Upper lobe of left lung (tissue), 6 donors: ENCODE results near the gene ATP1B2. TPM values are rescaled to one million over a fixed set of nuclear protein-coding genes. Genes with fewer than 3 reads are reported as not detected.

Experiments
- ATAC-seq, 2 donors: fragments of 200-7000 bp; cut with Tn5 transposase; one replicate each; pipeline ENCODE4 v1.9.1; 2022; ENCODE audit warnings: mild to moderate bottlenecking in 2 of 2, moderate library complexity in 2 of 2; ENCODE audit not compliant: low FRiP score in 2 of 2
- DNase-seq, 2 donors: peaks; one replicate each; pipeline ENCODE4 v3.0.0-alpha.2; 2019 to 2020
- H3K27ac ChIP-seq, 4 donors: fragments of 200-600 bp; sonication (generic); one replicate each; pipeline ENCODE4 v1.5.1; 2016 to 2019
- H3K27me3 ChIP-seq, 4 donors: fragments of 200-600 bp; sonication (generic); one replicate each; pipeline ENCODE4 v1.5.1; 2017 to 2019
- H3K36me3 ChIP-seq, 4 donors: fragments of 200-600 bp; sonication (generic); one replicate each; pipeline ENCODE4 v1.5.1; 2016 to 2019
- H3K4me1 ChIP-seq, 4 donors: fragments of 200-600 bp; sonication (generic); one replicate each; pipeline ENCODE4 v1.5.1; 2018 to 2019
- H3K4me3 ChIP-seq, 4 donors: fragments of 200-600 bp; sonication (generic); one replicate each; pipeline ENCODE4 v1.5.1; 2017 to 2019; ENCODE audit warnings: mild to moderate bottlenecking in 2 of 4, moderate library complexity in 1 of 4
- H3K9me3 ChIP-seq, 4 donors: fragments of 200-600 bp; sonication (generic); one replicate each; pipeline ENCODE4 v1.5.1; 2018 to 2019
- CTCF ChIP-seq, 6 experiments: fragments of 450-650 bp in 4 of 6; fragments of 200-600 bp in 2 of 6; sonication (generic) in 2 of 6; IDR thresholded peaks; one replicate each; pipeline ENCODE4 v1.5.1; 2016 to 2019; ENCODE audit warnings: antibody characterized with exemption in 6 of 6
- EP300 ChIP-seq, 4 donors: sonication (generic); formaldehyde crosslinking; IDR thresholded peaks; one replicate each; pipeline ENCODE4 v1.5.1; 2017; ENCODE audit warnings: antibody characterized with exemption in 4 of 4, control low read depth in 2 of 4
- POLR2A ChIP-seq, 4 donors: fragments of 450-650 bp; IDR thresholded peaks; one replicate each; pipeline ENCODE4 v1.5.1; 2016 to 2017; ENCODE audit warnings: antibody characterized with exemption in 4 of 4, mild to moderate bottlenecking in 2 of 4
- POLR2AphosphoS5 ChIP-seq, 2 donors: sonication (generic); formaldehyde crosslinking; IDR thresholded peaks; one replicate each; pipeline ENCODE4 v1.5.1; 2017; ENCODE audit warnings: antibody characterized with exemption in 2 of 2
- WGBS, 2 donors: methylation state at CpG; one replicate each; pipeline ENCODE4 v1.1.5; 2017 to 2018; 5-methylcytosine and 5-hydroxymethylcytosine counted together
- total RNA-seq, 6 donors: library from RNA; depleted of rRNA in 4 of 6; stranded (reverse); fragments of >200 nt in 4 of 6; gene quantifications; one replicate each; pipeline versions ENCODE4 v1.1.0 to v1.2.1, GENCODE V29; 2016 to 2021
- donor health status: DM: no; HTN: no; CAD: no; lungs with moderate emphysema.
- donor health status: DM: no; HTN: yes; CAD: no; lungs with severe emphysema.

The ATP1B2 gene
- total RNA-seq, result 1 to 10 TPM in 2 of 6 donors, under 1 TPM in 2, not detected in 2; 0.46 to 2.2 (median 0.97) TPM

GRCh38 chr17:7650509-7651096 is at the start of gene ATP1B2:
ATP1B2 (plus strand) TSS chr17:7650926; CDS start chr17:7651519, 593 bp downstream.
- Histone ChIP-seq H3K4me3 (peak within 1 kb of the TSS; percentile 13 to 56 (median 46)), H3K27me3 (peaks cover 0 to 26% (median 6%) of the 10 kb centered on the region in 4 donors), H3K36me3 (no peaks in the 10 kb centered on the region), H3K9me3 (no peaks in the 10 kb centered on the region), H3K27ac (peak within 1 kb of the TSS in 3 of 4 donors; percentile 26 to 55 (median 34)), H3K4me1 (peaks cover 16 to 22% (median 21%) of the 10 kb centered on the region in 4 donors)
- DNase-seq (peak; percentile 81 to 87), ATAC-seq (peak; percentile 11 to 84)
- 1 to 2% methylated on average over 17 to 27 of the region's 34 CpGs for WGBS, 2 donors
- TF ChIP-seq POLR2AphosphoS5 (IDR thresholded peaks at IDR 0.05) (no peak), CTCF (IDR thresholded peaks at IDR 0.05) (no peak), EP300 (IDR thresholded peaks at IDR 0.05) (no peak), POLR2A (IDR thresholded peaks at IDR 0.05) (no peak)

GRCh38 chr17:7606280-7606679 is 44.4 kb upstream of the ATP1B2 start:
- TF ChIP-seq CTCF (IDR thresholded peaks at IDR 0.05), result no peak
- TF ChIP-seq POLR2AphosphoS5 (IDR thresholded peaks at IDR 0.05), result no peak
- no peak for TF ChIP-seq POLR2A (IDR thresholded peaks at IDR 0.05)
- TF ChIP-seq EP300 (IDR thresholded peaks at IDR 0.05), result no peak
- WGBS, 2 donors, result 95 to 97% methylated on average over 4 of the region's 4 CpGs
- DNase-seq (no peak), ATAC-seq (no peak)
- H3K27me3 ChIP-seq, result no peaks in the 10 kb centered on the region
- no peak overlapping the region for H3K27ac ChIP-seq
- H3K36me3 ChIP-seq, result peaks cover 32 to 54% (median 48%) of the 10 kb centered on the region in 4 donors
- H3K4me3 ChIP-seq, result no peak overlapping the region
- H3K9me3 ChIP-seq, result no peaks in the 10 kb centered on the region
- peaks cover under 1 to 6% (median 4%) of the 10 kb centered on the region in 4 donors for H3K4me1 ChIP-seq

GRCh38 chr17:7610641-7611040 is 40.1 kb upstream of the ATP1B2 start:
- no peak for DNase-seq

GRCh38 chr17:7611635-7612293 is 39.0 kb upstream of the ATP1B2 start:
- ATAC-seq, result no peak

More at GRCh38 chr17:7610641-7611040, 40.1 kb upstream of the ATP1B2 start:
- Histone ChIP-seq H3K4me3 (no peak overlapping the region), H3K27me3 (no peaks in the 10 kb centered on the region), H3K27ac (no peak overlapping the region), H3K36me3 (peaks cover 0 to 10% (median 6%) of the 10 kb centered on the region in 4 donors), H3K4me1 (peaks cover 24 to 35% (median 34%) of the 10 kb centered on the region in 4 donors), H3K9me3 (no peaks in the 10 kb centered on the region)
- no peak for TF ChIP-seq POLR2A (IDR thresholded peaks at IDR 0.05)
- no peak for TF ChIP-seq CTCF (IDR thresholded peaks at IDR 0.05)
- TF ChIP-seq EP300 (IDR thresholded peaks at IDR 0.05), result no peak
- no peak for TF ChIP-seq POLR2AphosphoS5 (IDR thresholded peaks at IDR 0.05)
- 98 to 100% methylated on average over 2 of the region's 2 CpGs for WGBS, 2 donors
- ATAC-seq, result no peak

More at GRCh38 chr17:7611635-7612293, 39.0 kb upstream of the ATP1B2 start:
- Histone ChIP-seq H3K27ac (no peak overlapping the region), H3K27me3 (no peaks in the 10 kb centered on the region), H3K4me3 (no peak overlapping the region), H3K36me3 (peaks cover 0 to 4% (median 1%) of the 10 kb centered on the region in 4 donors), H3K4me1 (peaks cover 24 to 35% (median 34%) of the 10 kb centered on the region in 4 donors), H3K9me3 (no peaks in the 10 kb centered on the region)
- TF ChIP-seq EP300 (IDR thresholded peaks at IDR 0.05), result no peak
- TF ChIP-seq POLR2A (IDR thresholded peaks at IDR 0.05), result no peak
- TF ChIP-seq POLR2AphosphoS5 (IDR thresholded peaks at IDR 0.05), result no peak
- no peak for TF ChIP-seq CTCF (IDR thresholded peaks at IDR 0.05)
- no peak for DNase-seq
- WGBS, 2 donors, result 51 to 59% methylated on average over 3 of the region's 3 CpGs
